DND-41 (cell line): ENCODE results near the gene CHMP1A.

Experiments used
- CTCF ChIP-seq: IDR thresholded peaks from 2 replicates; pipeline ENCODE4 v1.5.1; 2012; ENCODE audit warnings: borderline replicate concordance, low read length, moderate library complexity, mild to moderate bottlenecking; ENCODE audit not compliant: poor library complexity, severe bottlenecking; ENCODE audit errors: extremely low read depth
- EZH2 ChIP-seq: IDR thresholded peaks from 3 replicates; pipeline ENCODE4 v1.6.1; 2012; ENCODE audit warnings: borderline replicate concordance, low read depth, mild to moderate bottlenecking, moderate library complexity, low read length, inconsistent platforms; ENCODE audit not compliant: severe bottlenecking

GRCh38 chr16:89646906-89647305, 10.6 kb downstream of the CHMP1A start:
- TF ChIP-seq CTCF, result no peak
- TF ChIP-seq EZH2, result no peak
